RCC 7860 (cell line): ENCODE data around the gene ALOXE3.

Source experiments
- DNase-seq: peaks from one replicate; pipeline ENCODE4 v3.0.0-alpha.2; 2015; ENCODE audit warnings: low spot score
- FAIRE-seq: peaks from 2 replicates; lab custom pipeline; 2012; peaks lifted over from hg19 to GRCh38; lab: Jason Lieb, UNC

Gene ALOXE3

DNA sequence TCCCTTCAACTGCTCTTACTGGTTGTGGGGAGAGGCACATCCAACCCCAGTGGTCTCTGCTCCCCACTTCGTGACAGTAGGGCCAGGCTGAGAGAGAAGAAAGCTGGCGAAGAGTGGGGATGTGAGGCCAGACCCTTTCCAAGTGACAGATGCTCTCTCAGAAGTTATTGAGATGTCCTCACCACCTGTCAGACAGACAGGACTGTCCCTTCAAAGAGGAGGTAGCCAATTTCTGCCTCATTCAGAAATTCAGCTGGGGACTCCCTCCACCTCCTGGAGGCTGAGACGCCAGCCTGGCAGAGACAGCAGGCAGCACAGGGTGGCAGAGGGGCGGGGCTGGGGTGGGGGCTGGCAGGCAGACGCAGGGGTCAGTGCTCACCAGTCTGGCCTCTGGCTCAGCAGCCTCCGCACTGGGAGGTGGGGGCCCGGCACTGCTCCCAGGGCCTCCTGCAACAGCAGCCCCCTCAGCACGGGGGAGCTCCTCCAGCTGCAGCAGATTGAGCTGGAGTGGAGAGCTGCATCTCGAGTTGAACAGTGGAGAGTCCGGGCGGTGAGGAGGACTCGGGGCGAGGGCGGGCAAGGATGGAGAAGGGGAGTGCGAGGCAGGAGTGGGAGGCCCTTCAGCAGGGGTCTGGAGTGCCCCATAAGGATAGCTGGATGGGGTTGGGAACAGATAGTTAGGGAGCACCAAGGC, 24.7 kb upstream of the ALOXE3 start:
- FAIRE-seq (no peak), DNase-seq (no peak)

GRCh38 chr17:8142158-8142886, 24.0 kb upstream of the ALOXE3 start:
- DNase-seq (no peak), FAIRE-seq (no peak)

DNA sequence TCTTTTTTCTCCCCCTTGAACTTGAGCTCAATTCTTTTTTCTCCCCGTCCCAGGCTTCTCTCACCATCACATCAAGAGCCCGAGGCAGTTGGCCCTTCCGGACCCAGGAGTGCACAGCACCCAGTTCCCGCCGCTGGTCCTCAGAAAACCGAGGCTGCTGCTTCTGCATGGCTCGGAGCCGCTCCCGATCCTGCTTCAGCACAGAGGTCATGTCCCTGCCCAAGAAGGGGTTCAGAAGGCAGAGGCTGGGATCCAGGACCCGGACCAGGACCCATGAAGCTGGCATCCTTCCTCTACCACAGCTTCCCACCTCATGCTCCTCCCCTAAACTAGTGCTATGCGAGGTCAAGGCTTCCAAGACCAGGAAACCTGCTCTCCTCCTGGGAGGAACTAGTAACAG, 23.4 kb upstream of the ALOXE3 start:
- FAIRE-seq (no peak), DNase-seq (no peak)

DNA sequence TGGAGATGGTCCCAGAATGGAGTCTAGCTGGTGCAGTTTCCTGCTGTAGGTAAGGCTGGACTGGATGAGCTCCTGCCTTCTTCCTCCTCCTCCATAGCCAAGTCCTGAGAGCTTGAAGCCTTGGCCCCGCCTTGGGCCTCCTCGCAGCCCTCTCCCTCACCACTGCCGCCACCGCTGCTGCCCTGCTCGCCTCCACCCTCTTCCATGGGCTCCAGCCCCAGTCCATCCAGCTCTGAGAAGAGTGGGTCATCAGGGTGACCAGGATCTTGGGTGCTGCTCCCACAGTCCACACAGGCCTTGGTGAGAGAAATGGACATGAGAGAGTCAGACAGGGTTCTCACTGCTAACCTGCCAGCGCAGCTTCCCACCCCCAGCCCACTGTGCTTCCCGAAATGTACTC, 22.7 kb upstream of the ALOXE3 start:
- FAIRE-seq: no peak
- DNase-seq: no peak

DNA sequence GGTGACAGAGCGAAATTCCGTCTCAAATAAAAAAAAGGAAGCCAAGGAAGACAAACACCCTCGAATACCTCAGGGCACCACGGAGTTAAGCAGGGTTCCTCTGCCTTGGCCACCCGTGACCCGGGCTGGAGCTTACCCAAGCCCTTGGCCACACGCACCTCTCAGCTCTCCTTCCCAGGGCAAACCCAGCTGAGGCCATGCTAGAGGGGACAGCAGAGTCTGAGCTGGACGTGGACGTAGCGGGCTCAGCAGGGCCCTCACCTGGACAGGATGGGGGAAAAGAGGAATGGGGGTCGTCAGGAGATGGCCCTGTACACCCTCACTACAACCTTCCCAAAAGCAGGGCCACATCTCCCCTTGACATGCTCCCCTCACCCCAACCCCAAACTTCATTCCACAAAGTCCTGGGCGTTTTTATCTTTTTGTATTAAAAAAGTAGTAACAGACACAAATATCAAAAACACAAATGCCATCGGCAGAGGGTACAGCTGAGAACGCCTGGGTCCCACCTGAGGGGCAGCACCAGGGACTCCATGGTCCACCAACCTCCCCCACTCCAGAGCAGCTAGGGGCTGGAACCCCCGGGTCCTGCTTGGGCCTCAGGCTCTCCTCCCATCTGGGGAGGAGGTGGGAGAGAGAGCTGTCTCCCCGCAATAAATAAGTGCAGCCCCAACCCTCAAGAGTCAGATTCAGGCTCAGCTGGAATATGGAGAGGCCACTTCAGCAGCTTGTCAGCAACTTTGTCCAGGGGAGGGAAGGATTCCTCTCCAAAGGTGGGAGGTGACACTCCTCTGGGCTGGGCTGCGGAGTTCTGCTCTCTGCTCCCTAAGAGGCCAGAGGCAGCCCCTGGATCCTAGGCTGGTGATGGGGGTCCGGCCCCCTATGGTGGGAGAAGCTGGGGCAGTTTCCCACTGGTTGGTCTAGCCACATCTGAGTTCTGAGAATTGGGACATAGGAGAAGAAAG, 22.0 kb upstream of the ALOXE3 start:
- FAIRE-seq (no peak), DNase-seq (no peak)

DNA sequence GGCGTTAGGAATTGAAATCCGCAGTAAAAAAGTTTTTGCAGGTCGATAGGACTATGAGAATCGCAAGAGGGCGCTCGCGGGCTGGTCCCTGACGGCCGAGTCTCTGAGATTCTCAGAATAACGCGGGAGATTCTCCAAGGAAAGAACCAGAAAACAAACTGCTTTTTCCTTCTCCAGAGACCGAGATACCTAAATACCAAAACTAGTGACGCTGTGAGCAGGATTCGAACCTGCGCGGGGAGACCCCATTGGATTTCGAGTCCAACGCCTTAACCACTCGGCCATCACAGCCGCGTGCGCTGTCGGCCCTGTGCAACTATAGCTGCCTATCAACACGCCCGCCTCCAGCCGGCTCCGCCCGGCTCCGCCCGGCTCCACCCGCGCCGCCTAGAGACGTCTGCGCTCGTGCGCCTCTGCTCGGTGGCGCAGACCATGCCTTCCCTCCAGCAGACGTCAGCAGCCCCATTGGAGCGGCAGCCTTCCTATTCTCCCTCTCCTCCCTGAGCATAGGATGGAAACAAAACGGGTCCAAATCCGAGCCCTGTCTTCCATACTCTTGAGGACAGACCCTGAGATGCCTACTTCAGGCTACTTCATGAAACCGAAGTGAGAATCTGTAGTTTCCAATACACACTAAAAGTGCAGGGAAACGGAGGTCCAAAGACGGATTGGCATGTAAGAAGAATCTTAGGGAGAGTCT, 20.5 kb upstream of the ALOXE3 start:
- DNase-seq (peak; percentile 97), FAIRE-seq (peak; percentile 89)

DNA sequence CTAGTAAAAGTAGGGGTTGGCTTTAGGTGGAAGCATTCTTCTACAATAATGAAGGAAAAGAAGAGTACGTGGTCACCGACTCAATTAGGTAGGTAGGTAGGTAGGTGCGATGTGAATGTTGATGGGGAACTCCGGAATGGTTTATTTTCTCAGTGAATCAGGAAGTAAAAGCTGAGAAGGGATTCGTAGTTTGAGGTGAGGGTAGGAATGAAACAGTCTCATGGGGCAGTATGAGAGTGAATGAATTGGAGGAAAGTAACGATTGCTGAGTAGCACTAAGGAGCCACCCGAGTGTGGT, 20.0 kb upstream of the ALOXE3 start:
- FAIRE-seq (no peak), DNase-seq (no peak)

DNA sequence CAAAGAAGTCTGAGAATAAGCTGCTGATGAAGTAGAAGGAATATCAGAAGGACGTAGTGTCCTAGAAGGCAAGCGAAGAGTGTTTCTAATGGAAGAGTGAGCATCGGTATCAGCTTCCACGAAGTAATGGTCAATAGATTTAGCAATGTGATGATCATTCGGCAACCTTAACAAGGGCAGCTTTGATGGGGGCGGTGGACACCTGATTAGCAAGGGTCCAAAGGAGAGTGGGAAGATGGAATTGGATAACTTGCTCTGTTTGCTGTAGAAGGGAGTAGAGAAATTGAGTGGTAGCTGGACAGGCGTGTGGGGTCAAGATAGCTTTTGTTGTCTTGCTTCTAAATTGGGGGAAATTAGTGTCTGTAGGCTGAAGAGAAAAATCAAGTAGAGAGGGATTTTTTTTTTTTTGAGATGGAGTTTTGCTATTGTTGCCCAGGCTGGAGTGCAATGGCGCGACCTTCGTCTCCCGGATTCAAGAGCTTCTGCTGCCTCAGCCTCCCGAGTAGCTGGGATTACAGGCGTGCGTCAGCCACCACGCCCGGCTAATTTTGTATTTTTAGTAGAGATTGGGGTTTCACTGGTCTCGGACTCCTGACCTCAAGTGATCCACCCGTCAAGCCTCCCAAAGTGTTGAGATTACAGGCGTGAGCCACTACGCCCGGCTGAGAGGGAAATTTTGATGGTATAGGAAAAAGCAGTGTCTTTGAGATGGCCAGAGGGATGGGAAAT, 19.5 kb upstream of the ALOXE3 start:
- DNase-seq: no peak
- no peak for FAIRE-seq

- no peak for FAIRE-seq
- DNase-seq: no peak
Observed at GRCh38 chr17:8133941-8134340, 15.6 kb upstream of the ALOXE3 start.

DNA sequence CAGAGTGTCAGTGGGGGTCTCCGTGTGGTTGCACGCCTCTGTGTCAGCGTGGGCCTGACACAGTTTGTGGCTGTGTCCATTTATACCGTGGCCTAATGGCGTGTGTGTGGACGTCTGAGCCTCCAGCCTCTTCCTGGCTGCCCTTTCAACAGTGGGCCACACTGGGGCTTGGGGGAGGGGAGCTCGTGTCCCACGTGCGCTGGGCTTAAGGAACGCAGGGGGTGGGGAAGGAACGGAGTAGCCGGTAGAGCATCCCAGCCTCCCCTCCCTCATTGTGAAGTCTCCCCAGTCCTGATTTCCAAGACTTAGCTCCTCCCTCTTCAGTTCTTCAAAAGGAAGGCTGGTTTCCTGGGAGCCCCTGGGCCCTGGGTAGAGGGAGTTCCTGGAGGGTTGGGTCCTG, 15.1 kb upstream of the ALOXE3 start:
- no peak for DNase-seq
- no peak for FAIRE-seq

DNA sequence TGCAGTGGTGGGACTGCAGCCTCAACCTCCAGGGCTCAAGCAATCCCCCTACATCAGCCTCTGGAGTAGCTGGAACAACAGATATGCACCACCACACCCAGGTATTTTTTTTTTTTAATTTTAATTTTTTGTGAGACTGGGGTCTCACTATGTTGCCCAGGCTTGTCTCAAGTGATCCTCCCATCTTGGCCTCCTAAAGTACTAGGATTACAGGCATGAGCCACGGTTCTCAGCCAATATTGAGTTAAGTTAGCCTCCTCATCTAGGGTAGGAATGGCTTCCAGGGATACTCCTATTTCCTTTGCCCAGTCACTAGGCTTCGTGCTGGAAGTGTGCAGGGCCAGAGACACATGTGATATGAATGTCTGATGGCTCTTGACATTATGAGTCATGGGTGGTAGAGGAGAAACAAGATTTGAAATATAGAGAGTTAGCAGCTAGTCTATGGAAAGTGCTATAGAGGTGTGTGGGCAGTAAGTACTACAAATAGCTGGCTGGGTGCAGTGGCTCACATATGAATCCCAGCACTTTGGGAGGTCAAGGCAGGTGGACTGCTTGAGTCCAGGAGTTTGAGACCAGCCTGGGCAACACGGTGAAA, 13.6 kb upstream of the ALOXE3 start:
- FAIRE-seq: no peak

GRCh38 chr17:8128125-8128784, 9.9 kb upstream of the ALOXE3 start:
- FAIRE-seq (no peak), DNase-seq (no peak)

More for the DNA sequence above, 13.6 kb upstream of the ALOXE3 start:
- peak; percentile 34 for DNase-seq

DNA sequence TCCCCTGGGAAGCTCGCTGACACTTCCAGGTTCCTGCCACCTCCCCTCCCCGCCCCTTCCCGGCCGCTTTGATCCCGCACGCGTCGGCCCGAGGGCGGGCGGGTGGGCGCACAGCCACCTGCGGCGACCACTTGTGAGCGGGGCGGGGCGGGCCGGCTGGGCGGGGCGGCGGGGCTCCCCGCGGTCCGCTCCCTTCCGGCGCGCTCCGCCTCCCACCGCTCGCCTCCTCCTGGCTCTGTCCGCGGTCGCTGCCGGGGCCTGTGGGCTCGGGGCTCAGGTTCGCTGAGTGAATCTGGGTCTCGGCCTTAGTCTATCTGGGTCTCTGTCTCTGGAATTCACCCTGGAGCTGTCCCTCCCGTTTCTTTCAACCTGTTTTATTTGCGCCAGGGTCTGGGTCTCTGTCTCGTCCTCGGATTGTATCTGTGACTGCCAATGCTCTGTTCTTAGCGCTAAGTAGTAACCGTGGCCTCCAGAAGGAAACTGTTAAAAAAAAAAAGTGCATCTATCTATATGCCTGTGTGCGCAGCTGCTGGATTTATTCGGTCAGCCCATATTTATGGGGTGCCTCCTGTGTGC, 8.3 kb upstream of the ALOXE3 start:
- peak; percentile 5 for DNase-seq

GRCh38 chr17:8125947-8126490, 7.7 kb upstream of the ALOXE3 start:
- FAIRE-seq (no peak), DNase-seq (peak; percentile 15)

More for the DNA sequence above, 8.3 kb upstream of the ALOXE3 start:
- FAIRE-seq: no peak

DNA sequence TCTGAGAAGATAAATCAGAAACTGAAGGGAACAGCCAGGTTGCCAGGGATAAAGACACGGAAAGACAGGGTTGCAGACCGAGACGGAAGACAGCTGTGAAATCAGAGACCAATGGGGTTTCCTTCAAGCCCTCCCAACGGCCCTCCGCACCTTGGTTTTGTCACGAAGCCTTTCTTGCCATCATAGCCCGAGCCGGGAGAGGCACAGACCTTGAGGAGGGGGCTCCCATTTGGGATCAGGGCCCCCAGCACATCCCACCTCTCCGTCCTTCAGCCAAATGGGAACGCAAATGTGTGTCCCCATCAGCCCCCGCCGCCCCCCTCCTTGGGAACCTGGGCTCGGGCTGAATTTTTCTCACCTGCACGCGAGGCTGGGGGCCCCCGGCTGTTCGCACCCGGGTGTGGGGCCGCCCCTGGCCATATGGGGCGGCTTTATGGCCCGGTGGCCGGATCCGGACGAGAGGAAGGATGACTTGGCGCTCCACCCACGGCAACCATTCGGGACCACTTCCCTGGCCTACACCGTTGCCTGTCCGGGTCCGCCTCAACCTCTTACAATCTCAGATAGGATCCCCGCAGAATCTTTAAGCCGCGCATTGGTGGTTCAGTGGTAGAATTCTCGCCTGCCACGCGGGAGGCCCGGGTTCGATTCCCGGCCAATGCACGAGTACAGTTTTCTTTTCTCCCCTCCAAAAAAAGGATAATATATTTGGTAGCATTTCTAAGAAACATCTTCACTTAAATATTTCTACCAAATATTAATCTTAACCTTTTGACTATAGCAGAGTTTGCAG, 7.0 kb upstream of the ALOXE3 start:
- peak; percentile 52 for DNase-seq
- FAIRE-seq: no peak

DNA sequence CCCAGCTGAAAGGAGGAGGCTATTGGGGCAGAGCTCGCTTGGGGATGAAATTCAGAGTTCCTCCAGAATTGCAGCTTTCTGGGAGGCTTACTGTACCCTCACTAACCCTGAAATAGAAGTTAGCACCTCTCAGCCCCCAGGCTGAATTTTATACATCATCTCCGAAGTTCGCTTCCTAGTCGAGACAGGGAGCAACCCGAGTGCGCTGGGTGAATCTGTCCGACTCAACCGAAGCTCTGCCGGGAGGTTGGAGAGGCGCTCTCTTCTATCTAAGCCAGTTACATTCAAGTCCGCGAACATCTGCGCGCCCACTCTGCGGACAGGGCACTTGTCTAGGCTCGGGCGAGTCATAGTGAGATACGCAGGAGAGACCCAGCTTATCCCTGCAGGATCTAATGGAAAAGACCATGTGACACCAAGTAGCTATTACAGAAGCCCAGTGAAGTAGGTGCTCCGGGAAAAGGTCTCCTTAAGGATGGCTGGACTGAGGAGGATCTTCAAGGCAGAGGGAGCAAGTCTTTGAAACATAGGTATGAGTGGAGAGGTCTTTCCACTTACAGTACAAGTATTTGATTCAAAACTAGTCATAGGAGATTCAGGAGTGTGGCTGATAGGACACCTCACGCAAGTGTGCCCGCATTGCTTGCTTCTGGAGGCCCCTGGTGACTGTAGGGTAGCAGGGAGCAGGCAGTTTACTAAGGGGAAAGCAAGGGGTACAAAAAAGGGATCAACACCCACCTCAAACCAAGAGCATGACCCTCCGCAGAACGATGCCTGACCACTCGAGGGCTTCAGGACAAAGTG, 6.2 kb upstream of the ALOXE3 start:
- FAIRE-seq (no peak), DNase-seq (no peak)

GRCh38 chr17:8123695-8124349, 5.5 kb upstream of the ALOXE3 start, which contains the start of gene HES7:
HES7 (minus strand) TSS chr17:8124106; CDS start chr17:8124084, 22 bp downstream.
- no peak for DNase-seq
- no peak for FAIRE-seq
